ENCODE data around the gene ABCF1.
"Not testable (repeated sequence)": the region's sequence is repeated elsewhere in the genome, so short reads cannot be mapped to it uniquely, and the experiment has no call there.

Gene ABCF1

DNA sequence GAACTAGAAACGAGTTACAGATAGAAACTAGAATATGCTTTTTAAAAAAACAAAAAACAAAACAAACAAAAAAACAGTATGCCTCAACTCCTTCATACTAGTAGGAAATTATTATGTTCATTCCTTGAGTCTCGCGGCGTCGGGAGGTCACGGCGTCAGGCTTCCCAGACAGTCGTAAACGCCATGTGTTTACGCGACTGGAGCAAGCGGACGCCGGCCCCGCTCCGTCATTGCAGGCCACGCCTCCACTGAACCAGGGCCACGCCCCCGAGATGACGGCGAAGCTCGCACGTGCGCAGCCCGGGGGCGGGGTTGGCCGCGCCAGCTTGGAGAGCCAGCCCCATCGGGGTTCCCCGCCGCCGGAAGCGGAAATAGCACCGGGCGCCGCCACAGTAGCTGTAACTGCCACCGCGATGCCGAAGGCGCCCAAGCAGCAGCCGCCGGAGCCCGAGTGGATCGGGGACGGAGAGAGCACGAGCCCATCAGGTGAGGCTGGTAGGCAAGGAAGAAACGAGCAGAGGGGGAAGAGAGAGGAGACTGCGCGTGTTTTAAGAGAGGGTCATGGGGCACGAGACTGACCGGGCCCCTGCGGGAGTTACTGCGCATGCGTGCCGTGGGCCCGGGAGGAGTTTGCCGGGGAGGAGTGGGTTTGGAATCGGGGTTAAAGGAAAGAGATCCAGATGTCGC lies at the start of gene ABCF1:
ABCF1 (plus strand) TSS at position 368 of the 687 bp plus-strand sequence; CDS start at position 414, 46 bp downstream.
- peak; percentile 99 for DNase-seq (ENCODE audit: low read depth in 2 of 2)

- not testable (repeated sequence) for DNase-seq (ENCODE audit: low read depth in 2 of 2)
Measured at GRCh38 chr6:30521952-30522351, 49.3 kb upstream of the ABCF1 start.

- not testable (repeated sequence) for DNase-seq (ENCODE audit: low read depth in 2 of 2)
Measured at GRCh38 chr6:30526444-30526843, 44.8 kb upstream of the ABCF1 start.

- DNase-seq (ENCODE audit: low read depth in 2 of 2): peak in 1 of 2 experiments; percentile 46
Measured at GRCh38 chr6:30529349-30529875, 41.8 kb upstream of the ABCF1 start.

- no peak for DNase-seq (ENCODE audit: low read depth in 2 of 2)
Measured at GRCh38 chr6:30530014-30530413, 41.2 kb upstream of the ABCF1 start.

GRCh38 chr6:30533460-30534294 lies 37.6 kb upstream of the ABCF1 start:
- DNase-seq (ENCODE audit: low read depth in 2 of 2): no peak

DNA sequence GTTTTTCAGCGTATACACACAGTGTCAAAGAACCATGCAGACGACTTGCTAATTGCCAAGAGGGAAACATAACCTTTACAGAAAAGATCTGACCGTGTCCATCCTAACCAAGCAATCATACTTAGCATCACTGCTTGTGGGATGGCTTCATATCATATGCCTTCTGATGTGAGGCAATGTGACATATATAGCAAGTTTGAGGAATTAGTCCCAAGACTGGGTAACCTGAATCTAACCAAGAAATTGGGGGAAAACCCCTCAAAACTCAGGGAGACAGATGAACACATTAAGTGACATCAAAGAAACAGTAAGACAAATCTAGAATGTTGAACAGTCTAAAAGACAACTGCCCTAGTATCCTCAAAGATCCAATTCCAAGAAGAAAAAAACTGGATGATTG lies 33.3 kb upstream of the ABCF1 start:
- no peak for DNase-seq (ENCODE audit: low read depth in 2 of 2)

DNA sequence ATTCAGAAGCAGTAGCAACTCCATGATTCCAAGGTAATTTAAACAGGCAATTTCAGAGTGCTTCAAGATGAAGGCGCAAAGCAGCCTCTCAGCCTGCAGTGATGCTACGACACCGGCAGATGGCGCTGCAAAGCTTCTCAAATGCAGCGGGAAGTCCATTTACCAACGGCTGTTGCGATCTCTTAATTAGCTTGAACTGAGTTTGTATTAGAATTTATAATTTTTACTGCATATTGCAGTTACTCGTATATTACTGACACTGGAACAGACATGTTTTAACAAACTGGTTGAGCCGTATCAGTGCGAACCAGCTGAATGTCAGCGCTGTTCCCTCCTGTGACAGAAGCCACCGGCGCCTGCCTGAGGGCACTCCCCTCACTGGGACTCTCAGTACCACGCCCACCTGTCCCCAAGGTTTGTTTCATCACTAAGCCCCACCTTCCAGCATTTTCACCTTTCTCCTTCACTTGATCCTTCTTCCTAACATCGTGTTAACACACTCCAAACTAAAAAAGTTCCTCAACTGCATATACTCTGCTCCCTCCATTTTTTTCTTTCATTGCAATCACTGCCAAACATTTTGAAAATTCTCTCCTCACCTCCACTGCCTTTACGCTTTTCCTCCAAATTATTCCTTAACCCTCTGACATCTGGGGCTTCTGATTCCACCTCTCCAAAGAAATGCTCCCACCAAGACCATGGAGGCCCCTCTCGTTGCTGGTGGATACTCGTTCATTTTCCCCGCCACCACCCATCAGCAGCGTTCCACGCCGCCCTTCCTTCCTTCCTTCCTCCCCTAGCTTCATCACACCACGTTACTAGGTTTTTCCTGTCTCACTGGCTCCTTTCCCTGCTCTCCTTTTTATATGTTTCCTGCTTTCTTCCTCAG lies 29.5 kb upstream of the ABCF1 start:
- DNase-seq (ENCODE audit: low read depth in 2 of 2): peak; percentile 49 to 68

GRCh38 chr6:30542404-30542725 lies 28.9 kb upstream of the ABCF1 start:
- DNase-seq (ENCODE audit: low read depth in 2 of 2): no peak

GRCh38 chr6:30542915-30543314 lies 28.3 kb upstream of the ABCF1 start:
- no peak for DNase-seq (ENCODE audit: low read depth in 2 of 2)

DNA sequence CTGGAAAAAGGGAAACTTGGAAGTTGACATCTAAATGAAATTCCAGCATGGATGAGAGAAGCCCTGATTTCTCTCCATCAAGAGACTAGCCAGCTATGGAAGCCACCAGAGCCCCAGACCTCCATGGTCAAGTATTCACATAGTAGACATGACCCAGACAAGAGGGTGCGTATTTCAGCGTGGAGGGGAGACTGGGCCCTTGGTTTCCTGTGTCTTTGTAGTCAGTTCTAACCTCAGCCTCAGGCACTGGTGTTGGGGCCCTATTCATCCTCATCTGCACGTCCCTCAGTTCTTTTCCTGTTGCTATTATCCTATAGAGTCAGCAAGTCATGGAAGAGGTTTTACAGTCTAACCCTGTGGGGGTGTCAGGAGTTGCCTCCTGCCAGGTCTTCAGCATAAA lies 27.4 kb upstream of the ABCF1 start:
- DNase-seq (ENCODE audit: low read depth in 2 of 2): no peak

GRCh38 chr6:30544666-30545272 lies 26.5 kb upstream of the ABCF1 start:
- no peak for DNase-seq (ENCODE audit: low read depth in 2 of 2)

DNA sequence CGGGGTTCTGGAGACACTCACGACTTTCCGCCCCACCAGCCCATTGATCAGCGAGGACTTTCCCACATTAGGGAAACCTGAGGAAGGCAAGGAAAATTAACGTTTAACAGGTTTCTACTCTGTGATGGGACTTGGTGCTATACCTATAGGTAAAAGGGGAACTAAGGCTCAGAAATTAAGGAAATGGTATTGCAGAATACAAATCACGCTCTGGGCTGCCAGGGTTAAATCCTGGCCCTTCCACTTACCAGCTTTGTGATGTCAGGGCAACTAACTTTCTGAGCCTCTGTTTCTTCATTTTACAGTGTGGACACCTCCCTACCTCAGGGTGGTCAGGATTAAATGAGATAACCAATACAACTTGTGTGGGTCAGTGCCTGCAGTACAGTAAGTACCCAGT lies 23.8 kb upstream of the ABCF1 start:
- no peak for DNase-seq (ENCODE audit: low read depth in 2 of 2)

DNA sequence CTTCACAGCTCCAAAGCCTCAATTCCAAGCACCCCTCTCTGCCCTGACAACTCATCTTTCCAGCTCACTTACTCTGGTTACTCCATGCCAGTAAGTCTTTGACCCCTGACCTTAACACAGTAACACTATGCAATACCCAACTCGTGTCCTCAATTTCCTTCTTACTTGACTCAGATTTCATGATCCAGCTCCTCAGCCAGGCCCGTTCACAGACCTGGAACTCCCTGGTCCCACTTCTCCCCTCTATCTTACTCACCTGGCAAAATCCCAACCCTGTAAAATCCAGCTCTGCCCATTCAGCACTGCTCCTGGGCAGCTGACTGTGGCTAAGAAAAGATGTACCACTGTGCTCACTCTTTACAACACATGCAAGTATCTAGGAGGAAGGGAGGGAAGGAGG lies 22.9 kb upstream of the ABCF1 start:
- DNase-seq (ENCODE audit: low read depth in 2 of 2): no peak

DNA sequence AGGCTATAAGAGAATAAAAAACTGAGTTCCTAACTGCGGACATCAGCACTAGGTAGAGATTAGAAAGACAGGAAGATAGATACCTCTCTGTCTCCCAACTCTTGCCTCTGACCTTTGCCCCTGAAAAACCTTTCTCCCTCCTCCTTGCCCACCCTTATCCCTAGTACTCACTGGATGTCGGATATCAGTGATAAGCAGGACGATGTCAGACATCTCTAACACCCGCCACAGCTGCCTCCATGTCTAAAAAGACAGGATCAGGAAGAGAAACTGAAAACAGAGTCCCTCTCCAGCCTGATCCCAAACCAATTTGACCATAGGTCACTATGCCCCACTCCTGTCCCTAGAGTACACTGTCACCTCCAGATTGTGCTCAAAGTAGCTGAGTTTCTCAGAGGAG lies 16.8 kb upstream of the ABCF1 start:
- DNase-seq (ENCODE audit: low read depth in 2 of 2): no peak

GRCh38 chr6:30554962-30555815 lies 16.1 kb upstream of the ABCF1 start:
- DNase-seq (ENCODE audit: low read depth in 2 of 2): no peak

DNA sequence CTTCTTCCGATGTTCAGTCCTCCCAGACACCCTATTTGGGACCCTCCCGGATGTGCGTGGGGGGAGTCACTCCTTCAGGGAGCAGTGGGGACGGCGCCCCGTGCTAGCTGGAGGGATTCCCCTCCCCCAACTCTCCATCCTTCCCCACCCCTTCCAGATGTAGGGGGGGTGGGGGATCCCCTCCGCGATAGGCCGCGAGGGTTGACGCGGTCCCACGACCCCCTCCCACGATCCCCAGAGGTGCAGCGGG lies 15.5 kb upstream of the ABCF1 start:
- no peak for DNase-seq (ENCODE audit: low read depth in 2 of 2)

GRCh38 chr6:30556066-30556905 lies 15.0 kb upstream of the ABCF1 start, which contains the start of gene GNL1:
Gene GNL1, minus strand, starts transcription at chr6:30556489. Its CDS starts 286 bp downstream, at chr6:30556203.
- DNase-seq (ENCODE audit: low read depth in 2 of 2): peak; percentile 99 to 100

- peak; percentile 77 to 88 for DNase-seq (ENCODE audit: low read depth in 2 of 2)
Measured at GRCh38 chr6:30556906-30557682, 14.1 kb upstream of the ABCF1 start, which contains the start of gene PRR3. Gene PRR3, plus strand, starts transcription at chr6:30557295. Its CDS starts 50 bp downstream, at chr6:30557345.
